Measurements from ENCODE around the gene TTC13.

The TTC13 gene

DNA sequence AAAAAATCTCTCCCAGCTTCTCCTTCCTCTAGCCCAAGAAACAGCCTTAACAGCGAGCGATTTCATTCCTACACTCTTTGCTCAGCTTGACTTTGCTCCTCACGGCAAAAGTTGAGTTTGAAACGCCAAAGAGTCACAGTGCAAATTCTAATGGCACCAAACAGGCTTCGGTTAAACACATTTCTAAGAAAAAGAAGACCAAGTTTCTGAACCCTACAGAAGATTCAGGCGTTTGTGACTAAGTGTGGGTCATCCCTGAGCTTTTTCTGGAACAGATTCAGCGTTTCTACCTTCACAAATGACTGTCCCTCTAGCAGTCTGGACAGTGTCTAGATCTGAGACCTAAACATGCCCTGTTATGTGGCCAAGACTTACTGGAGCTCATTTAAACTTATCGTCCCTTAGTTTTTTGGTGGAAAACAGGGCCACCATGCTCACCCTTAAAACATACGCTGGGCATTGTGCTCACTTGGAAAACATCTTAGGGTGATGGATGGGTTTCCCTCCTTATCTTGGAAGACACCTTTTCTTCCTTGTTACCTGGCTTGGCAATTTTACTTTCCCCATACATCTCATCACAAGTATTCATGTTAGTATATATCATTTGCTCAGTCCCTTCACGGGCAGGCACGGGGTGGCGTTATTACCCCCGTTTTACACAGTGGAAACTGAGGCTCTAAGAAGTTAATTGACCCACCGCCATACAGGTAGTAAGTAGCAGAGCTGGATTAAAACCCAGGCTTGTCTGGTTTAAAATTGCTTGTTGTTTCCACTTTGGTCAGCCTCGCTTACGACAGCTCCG is 111.4 kb downstream of the TTC13 start:
- DNase-seq: no peak

DNA sequence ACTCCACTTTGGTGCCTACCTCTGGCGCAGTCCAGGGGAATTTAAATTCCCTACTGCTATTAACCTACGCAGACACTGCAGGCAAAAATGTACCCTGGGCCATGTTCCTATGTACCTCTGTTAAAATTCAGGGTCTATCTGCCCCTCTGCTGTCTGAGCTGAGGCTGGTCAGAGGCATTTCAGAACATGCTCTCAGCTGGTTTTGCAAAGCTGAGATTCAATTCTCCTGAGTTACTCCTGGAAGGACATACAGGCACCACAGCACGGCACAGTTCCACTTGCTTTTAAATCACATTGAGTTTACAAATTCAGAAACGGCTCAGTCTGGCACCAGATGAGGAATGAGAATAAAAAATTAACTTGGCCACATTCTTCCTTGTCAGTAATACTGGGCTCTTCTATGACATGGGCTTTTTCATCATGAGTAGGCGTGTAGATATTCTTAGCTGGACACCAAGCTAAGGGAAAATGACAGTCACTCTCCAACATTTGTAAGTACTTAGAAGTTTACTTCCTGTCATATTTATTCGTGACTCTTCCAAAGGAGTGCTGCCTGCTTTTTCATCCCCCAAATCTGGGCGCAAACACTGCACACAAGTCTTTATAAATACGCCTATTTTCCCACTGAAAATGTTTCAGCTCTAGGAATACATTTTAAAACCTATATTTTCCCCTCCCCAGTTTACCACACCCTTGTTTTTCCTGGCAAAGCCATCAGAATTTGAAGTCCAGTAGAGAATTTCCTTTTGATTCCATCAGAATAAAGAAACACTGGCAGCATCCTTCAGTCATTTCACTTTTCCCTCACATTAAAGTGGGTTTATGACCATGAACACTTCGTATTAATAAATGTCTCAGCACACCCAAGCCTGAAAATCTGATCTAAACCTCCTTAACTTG is 112.2 kb downstream of the TTC13 start:
- DNase-seq: no peak

DNA sequence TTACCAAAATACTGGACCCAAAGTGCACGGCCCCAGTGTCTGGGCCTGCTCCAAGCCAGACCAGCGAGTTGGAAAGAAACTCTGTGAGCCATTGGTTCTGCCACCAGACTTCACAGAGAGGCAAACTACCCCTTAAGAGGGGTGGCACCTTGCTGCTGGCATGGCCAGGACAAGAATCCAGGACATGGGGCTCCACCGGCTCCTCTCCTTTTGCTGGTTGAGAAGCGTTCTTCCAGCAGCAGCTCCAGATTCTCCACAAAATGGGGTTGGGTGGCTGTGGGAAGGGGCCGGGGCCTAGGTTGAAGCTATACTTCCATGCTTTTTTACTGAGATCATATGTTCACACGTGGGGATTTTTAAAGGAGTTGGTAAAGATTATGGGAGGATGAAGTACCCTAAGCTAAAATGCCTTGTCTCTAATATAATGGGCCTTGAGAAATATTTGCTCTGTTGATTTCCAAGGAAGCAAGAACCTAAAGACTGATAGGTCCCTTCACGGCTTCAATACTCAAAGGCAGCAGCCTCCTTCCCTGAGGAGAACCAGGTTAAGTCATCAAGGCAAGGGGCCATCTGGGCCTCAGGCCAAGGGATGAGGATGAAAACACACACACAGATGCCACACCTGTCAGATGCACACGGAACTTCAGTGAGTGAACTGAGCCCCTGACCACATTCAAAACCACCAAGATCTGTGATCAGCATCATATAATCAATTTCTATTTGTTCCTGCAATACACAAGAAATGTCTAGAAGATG is 113.4 kb downstream of the TTC13 start:
- no peak for DNase-seq

DNA sequence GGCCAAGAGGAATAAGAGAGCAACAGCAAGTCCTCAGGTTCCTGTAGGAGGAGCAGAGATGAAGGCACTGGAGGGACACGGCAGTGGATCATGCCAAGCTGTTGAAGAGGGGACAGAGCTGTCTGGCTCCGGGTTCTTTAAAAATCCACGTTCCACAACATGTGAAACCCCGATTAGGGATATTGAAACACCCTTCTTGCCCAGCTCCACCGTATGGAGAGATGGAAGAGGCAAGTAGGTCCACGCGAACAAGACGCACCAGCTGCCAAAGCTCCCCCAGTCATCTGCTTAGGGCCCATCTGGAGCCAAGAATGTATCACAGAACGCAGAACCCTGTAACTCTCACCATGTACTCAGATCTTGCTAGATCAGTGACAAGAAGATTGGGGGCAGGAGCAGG is 114.2 kb downstream of the TTC13 start:
- DNase-seq: no peak

DNA sequence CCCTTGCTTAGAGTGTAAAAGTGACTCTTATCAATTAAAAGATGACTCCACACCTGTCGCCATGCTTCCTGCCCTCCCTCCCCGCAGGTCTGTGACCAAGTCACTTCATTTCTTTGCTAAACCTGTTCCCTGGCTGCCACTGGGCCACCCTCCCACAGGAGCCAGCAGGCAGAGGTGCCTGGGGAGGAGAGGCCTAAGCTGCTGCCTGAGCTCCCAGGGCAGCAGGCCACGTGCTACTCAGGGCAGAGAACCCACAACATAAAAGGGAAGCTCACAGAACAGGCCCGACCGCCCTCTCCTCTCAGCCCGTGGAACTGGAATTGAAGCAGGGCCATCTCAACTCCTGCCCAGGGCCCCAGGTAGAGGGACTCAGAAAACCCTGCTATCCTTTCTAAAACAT is 115.2 kb downstream of the TTC13 start:
- DNase-seq: no peak

DNA sequence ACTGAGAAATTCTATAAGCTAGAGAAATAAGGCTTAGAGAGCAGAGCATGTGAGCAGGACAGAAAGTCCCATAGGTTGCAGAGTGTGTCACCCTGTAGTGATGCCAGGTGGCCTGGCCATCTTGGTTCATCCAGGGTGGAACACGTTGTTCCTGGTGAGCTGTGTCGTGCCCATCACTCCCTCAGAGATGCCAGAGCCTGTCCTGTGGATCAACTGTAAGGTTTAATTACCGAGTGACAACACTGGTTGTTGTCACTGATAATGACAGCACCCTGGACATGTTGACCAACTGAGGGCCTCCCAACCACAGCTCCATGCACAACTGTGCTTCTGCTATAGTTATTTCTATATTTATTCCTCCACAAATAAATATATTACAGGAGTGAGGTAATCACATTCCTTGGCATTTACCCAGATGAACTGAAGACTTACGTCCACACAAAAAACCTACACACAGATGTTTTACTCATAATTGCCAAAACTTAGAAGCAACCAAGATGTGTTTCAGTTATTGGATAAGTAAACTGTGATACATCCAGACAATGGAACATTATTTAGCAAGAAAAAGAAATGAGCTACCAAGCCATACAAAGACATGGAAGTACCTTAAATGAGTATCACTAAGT is 116.6 kb downstream of the TTC13 start:
- no peak for DNase-seq

DNA sequence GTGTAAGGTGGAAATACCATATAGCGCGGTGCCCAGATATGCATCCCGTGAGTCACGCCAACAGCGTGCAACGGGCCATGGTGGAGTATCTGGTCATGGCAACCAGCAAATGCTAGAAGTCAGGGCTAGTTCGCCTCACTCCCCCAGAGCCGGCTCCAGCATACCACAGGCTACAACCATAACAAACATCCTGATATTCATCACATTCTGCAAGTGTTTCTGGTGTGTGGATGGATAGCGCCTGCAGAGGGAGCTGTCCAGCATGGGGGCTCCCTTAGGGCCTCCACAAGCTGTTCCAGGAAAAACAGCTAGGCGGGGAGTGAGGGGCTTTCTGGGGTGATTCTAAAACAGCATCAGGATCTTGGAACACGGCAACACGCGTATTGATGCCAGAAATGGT is 117.2 kb downstream of the TTC13 start:
- DNase-seq: no peak

DNA sequence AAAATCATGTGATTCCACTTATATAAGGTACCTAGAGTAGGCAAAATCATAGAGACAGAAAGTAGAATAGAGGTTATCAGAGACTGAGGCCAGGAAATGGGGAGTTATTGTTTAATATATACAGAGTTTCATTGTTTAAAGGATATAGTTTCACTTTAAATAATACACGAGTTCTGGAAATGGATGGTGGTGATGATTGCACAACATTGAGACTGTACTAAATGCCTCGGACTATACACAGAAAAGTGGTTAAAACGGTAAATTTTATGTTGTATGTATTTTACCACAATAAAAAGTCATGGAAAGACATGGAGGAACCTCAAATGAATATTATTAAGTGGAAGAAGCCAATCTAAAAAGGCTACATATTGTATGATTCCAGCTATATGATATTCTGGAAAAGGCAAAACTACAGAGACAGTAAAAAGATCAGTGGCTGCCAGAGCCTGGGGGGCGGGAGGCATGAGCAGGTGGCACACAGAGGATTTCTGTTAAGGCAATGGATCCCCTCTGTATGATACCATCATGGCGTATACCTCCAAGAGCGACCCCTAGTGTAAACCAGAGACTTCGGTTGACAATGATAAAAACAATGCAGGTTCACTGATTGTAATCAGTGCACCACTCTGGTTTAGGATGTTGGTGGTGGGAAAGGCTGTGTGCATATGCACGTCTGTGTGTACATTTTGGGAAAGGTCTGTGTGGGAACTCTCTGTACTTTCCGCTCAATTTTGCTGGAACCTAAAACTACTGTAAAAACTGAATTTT is 117.9 kb downstream of the TTC13 start:
- no peak for DNase-seq

DNA sequence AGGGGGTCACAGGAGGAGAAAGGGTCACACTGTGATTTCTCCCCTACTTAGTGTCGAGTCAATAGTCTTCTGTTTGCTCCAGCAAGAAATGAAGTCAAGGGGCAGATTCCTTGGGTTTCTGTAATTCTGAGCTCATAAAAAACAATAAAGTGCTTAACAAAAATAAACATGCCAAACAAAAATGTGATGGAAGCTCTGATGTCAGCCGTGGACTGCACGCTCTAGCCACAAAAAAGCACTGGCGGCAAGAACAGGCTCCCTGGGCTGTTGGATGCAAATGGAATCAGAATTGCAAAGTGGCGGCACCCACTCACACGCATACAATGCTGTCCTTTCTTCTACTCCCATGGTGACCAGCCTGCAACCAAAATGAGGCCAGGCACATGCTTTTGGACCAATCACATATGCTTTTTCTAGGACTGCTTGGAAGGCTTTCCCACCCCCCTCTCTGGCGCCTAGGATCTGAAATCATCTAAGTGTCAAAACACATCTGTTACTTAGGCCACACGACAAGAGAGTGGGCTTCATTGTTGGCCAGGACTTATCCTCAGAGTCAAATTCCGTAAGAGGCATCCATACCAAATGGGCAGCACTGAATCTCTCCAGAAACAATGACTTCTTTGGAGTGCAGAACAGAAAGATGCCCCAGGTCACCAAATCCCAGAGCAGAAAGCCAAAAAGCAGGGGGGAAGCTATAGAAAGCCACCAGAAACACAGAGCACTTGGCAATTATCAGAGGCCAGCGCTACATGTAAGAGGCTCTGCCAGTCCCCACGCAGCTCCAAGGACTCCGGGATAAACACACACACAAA is 119.5 kb downstream of the TTC13 start:
- DNase-seq: no peak

DNA sequence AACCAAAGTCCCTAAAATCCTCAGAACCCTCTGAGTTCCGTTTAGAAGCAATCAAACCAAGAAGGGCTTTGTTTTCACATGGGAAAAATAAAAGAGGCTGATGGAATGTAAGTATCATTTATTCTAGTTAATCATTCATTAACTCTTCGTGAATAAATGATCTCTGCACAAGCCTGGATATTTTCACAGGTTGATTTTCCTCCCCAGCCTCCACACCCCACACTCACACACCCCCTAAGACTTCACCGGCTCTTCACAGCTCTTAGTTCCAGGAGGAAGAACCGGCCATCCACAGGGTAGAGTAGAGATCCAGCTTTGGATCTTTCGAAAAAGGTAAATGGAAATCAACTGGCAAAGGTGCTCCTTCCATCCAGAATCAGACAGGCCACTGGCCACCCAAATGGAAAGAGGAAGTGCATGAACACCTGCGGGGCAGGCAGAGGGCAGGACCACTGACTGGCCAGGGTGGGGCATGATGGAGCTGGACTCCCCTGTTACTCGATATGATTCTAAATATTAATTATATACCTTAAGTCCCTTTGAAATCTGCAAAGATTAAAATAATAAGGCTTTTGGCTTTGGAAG is 120.3 kb downstream of the TTC13 start:
- DNase-seq: no peak

DNA sequence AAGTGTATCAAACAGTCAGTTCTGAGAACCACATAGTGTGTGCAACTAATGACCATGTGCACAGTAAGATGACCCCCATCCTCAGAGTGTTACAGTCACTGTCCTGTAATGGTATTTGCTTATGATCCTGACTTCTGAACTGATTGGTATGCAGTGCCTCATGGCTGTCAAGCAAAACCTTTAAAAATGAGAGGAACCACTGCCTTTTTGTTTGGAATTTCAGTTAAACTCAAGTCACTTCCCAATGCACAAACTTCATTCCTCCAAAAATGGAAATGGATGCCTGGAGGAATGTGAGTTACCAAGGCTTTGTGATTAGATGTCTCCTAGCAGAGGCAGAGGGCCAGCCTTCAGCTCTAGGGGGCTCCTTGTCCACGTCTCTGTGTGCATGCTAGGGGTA is 120.8 kb downstream of the TTC13 start:
- DNase-seq: no peak

DNA sequence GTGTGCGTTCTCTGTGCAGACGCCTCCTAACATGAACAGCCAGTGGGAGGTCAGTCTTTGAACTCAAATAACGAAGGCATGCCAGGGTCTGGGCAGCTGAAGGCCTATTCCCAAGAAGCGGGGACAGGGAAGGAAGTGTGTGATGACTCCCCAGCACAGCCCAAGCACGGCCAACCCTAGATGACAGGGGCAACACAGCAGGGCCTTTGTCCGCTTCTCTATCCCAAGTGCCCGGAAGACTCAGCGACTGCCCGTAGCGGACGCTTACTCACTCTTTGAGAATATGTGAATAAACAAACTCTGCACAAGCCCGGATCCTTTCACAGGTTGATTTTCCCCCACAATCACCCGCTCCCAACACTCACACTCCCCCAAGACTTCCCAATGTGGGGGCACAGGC is 121.6 kb downstream of the TTC13 start:
- no peak for DNase-seq

Measured in activated effector memory CD4-positive, alpha-beta T cell treated with anti-CD3 and anti-CD28 coated beads, Interleukin-2, amount 50 U/mL, for 16 hours (primary cell).